Uterus (tissue), 4 donors: Measurements from ENCODE around the gene PREX1. TPM values are rescaled to one million over a fixed set of nuclear protein-coding genes. Genes with fewer than 3 reads are reported as not detected.

Source experiments
- DNase-seq, 2 donors: peaks; one replicate each; pipeline ENCODE4 v3.0.0-alpha.2; 2019 to 2020
- H3K27ac ChIP-seq, 2 donors: fragments of 200-600 bp; sonication (generic); 1 replicate in 1 of 2; 2 replicates in 1 of 2; pipeline ENCODE4 v1.5.1; 2016 to 2018
- H3K27me3 ChIP-seq, 2 donors: fragments of 200-600 bp; sonication (generic); one replicate each; pipeline ENCODE4 v1.5.1; 2018 to 2019; ENCODE audit warnings: control low read depth in 1 of 2
- H3K36me3 ChIP-seq, 2 donors: fragments of 200-600 bp; sonication (generic); one replicate each; pipeline ENCODE4 v1.5.1; 2019; ENCODE audit warnings: control low read depth in 1 of 2
- H3K4me1 ChIP-seq, 2 donors: fragments of 200-600 bp; sonication (generic); one replicate each; pipeline ENCODE4 v1.5.1; 2018 to 2019; ENCODE audit warnings: control low read depth in 1 of 2
- H3K4me3 ChIP-seq, 2 donors: fragments of 200-600 bp; sonication (generic); 1 replicate in 1 of 2; 2 replicates in 1 of 2; pipeline ENCODE4 v1.5.1; 2018 to 2019; ENCODE audit warnings: mild to moderate bottlenecking in 1 of 2
- H3K9me3 ChIP-seq, 2 donors: fragments of 200-600 bp; sonication (generic); one replicate each; pipeline ENCODE4 v1.5.1; 2019; ENCODE audit warnings: control low read depth in 1 of 2
- CTCF ChIP-seq, 4 experiments: fragments of 200-600 bp in 2 of 4; fragments of 450-650 bp in 2 of 4; sonication (generic) in 2 of 4; IDR thresholded peaks; one replicate each; pipeline ENCODE4 v1.5.1; 2016 to 2019; ENCODE audit warnings: antibody characterized with exemption in 4 of 4, mild to moderate bottlenecking in 2 of 4, moderate library complexity in 1 of 4
- POLR2A ChIP-seq, 2 donors: fragments of 450-650 bp; IDR thresholded peaks; one replicate each; pipeline ENCODE4 v1.6.1; 2016; ENCODE audit warnings: antibody characterized with exemption in 2 of 2, mild to moderate bottlenecking in 1 of 2, moderate library complexity in 1 of 2
- intact Hi-C: fragments of 100-400 bp; cut with DNase I; formaldehyde crosslinking; loops from one replicate; pipeline ENCODE4 v1.15.1; 2023; ENCODE audit warnings: low total_unique reads
- total RNA-seq, 4 donors: library from RNA; depleted of rRNA in 3 of 4; stranded (reverse); fragments of >200 nt in 3 of 4; gene quantifications; one replicate each; pipeline versions ENCODE4 v1.1.0 to v1.2.4, GENCODE V29; 2014 to 2023
- donor health status: DM: yes; HTN: yes; CAD: no.

Gene PREX1
- total RNA-seq, 4 donors from 2014 or later = 3.6 to 19.7 (median 11.3) TPM

- no peak overlapping the region for H3K4me3 ChIP-seq
- H3K27ac ChIP-seq = no peak overlapping the region
- TF ChIP-seq POLR2A (IDR thresholded peaks at IDR 0.05) (no peak), CTCF (IDR thresholded peaks at IDR 0.05) (no peak)
These were observed 2.8 kb downstream of the PREX1 start for GRCh38 chr20:48824830-48825565.

GRCh38 chr20:48823960-48824498 lies 3.8 kb downstream of the PREX1 start:
- no peaks in the 10 kb centered on the region for H3K36me3 ChIP-seq
- H3K27me3 ChIP-seq = no peaks in the 10 kb centered on the region
- intact Hi-C loops = no loop called here
- H3K27ac ChIP-seq = no peak overlapping the region
- H3K4me3 ChIP-seq = no peak overlapping the region
- no peak for DNase-seq
- TF ChIP-seq POLR2A (IDR thresholded peaks at IDR 0.05) (no peak), CTCF (IDR thresholded peaks at IDR 0.05) (no peak)
- no peaks in the 10 kb centered on the region for H3K9me3 ChIP-seq
- no peaks in the 10 kb centered on the region for H3K4me1 ChIP-seq

More at GRCh38 chr20:48824830-48825565, 2.8 kb downstream of the PREX1 start:
- H3K4me1 ChIP-seq = no peaks in the 10 kb centered on the region
- no peak for DNase-seq
- no peaks in the 10 kb centered on the region for H3K27me3 ChIP-seq
- no peaks in the 10 kb centered on the region for H3K9me3 ChIP-seq
- intact Hi-C loops = no loop called here
- no peaks in the 10 kb centered on the region for H3K36me3 ChIP-seq

GRCh38 chr20:48823476-48823875 lies 4.3 kb downstream of the PREX1 start:
- DNase-seq = no peak
- TF ChIP-seq CTCF (IDR thresholded peaks at IDR 0.05) = no peak
- TF ChIP-seq POLR2A (IDR thresholded peaks at IDR 0.05) = no peak
- Histone ChIP-seq H3K27me3 (no peaks in the 10 kb centered on the region), H3K9me3 (no peaks in the 10 kb centered on the region), H3K4me1 (no peaks in the 10 kb centered on the region), H3K4me3 (no peak overlapping the region), H3K27ac (no peak overlapping the region), H3K36me3 (no peaks in the 10 kb centered on the region)
- intact Hi-C loops = no loop called here

GRCh38 chr20:48822879-48823385 lies 4.9 kb downstream of the PREX1 start:
- Histone ChIP-seq H3K27ac (no peak overlapping the region), H3K36me3 (no peaks in the 10 kb centered on the region), H3K4me1 (no peaks in the 10 kb centered on the region), H3K4me3 (no peak overlapping the region), H3K9me3 (no peaks in the 10 kb centered on the region), H3K27me3 (no peaks in the 10 kb centered on the region)
- TF ChIP-seq POLR2A (IDR thresholded peaks at IDR 0.05) = no peak
- TF ChIP-seq CTCF (IDR thresholded peaks at IDR 0.05) = no peak
- intact Hi-C loops = no loop called here
- DNase-seq = no peak

- no peak overlapping the region for H3K4me3 ChIP-seq
- DNase-seq = no peak
- no peaks in the 10 kb centered on the region for H3K36me3 ChIP-seq
- TF ChIP-seq POLR2A (IDR thresholded peaks at IDR 0.05) (no peak), CTCF (IDR thresholded peaks at IDR 0.05) (no peak)
- no peaks in the 10 kb centered on the region for H3K4me1 ChIP-seq
- H3K27ac ChIP-seq = no peak overlapping the region
- no peaks in the 10 kb centered on the region for H3K9me3 ChIP-seq
- intact Hi-C loops = no loop called here
- no peaks in the 10 kb centered on the region for H3K27me3 ChIP-seq
These were observed 5.6 kb downstream of the PREX1 start for GRCh38 chr20:48822178-48822577.
